ENCODE data around the gene EML6.

The EML6 gene

DNA sequence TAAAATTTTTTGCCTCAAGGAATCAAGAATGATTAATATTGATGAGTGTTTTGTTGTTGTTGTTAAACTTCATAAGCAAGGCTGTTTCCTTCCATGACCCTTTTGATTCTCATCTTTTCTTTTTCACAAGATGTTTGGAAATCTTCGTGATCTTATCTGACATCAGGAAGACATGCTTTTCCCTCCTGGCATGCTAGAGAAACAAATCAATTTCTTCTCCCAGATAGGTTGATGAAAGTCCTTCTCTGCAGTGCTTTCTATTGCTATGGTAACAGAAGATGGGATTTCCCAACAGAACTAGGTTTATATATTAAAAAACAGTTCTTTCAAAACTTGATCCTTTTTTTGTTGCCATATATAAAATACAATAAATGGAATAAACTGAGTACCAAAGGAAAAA, 85.2 kb downstream of the EML6 start:
- H3K36me3 ChIP-seq (ENCODE audit: insufficient read depth, low read length), result no peaks in the 10 kb centered on the region
- H3K4me3 ChIP-seq, result no peak overlapping the region
- H3K9ac ChIP-seq (ENCODE audit: insufficient read length), result no peak overlapping the region
- DNase-seq (ENCODE audit: low read depth, low spot score), result no peak
- H3K27ac ChIP-seq, result no peak overlapping the region
- TF ChIP-seq FOXP2 (optimal IDR thresholded peaks at IDR 0.05; ENCODE audit: control extremely low read depth, extremely low read length, insufficient read depth), result no peak
- no peak for TF ChIP-seq EZH2 (IDR thresholded peaks at IDR 0.05)
- TF ChIP-seq POLR2AphosphoS5 (IDR thresholded peaks at IDR 0.05; ENCODE audit: borderline replicate concordance, low read depth, low read length), result no peak
- no peaks in the 10 kb centered on the region for H3K9me3 ChIP-seq (ENCODE audit: low read depth, low read length)

DNA sequence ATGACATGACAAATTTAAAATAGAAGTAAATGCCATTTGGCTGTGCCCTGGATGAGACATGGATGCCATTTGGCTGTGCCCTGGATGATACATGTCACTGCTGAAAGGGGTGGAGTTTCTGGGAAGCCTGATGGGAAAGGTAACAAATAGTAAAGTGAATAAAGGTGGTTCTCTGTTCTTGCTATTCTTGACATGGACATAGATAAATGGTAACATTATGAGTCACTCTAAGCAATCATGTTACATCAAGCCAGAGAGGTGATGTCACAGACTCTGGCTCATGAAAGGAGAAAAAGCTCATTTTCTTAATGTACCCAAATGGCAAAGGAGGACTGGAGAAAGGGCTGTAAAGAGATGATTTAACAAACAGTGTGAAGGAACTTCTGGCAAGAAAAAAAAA, 86.4 kb downstream of the EML6 start:
- H3K36me3 ChIP-seq (ENCODE audit: insufficient read depth, low read length), result no peaks in the 10 kb centered on the region
- no peak for DNase-seq (ENCODE audit: low read depth, low spot score)
- TF ChIP-seq FOXP2 (optimal IDR thresholded peaks at IDR 0.05; ENCODE audit: control extremely low read depth, extremely low read length, insufficient read depth), result no peak
- no peak for TF ChIP-seq POLR2AphosphoS5 (IDR thresholded peaks at IDR 0.05; ENCODE audit: borderline replicate concordance, low read depth, low read length)
- no peak for TF ChIP-seq EZH2 (IDR thresholded peaks at IDR 0.05)

DNA sequence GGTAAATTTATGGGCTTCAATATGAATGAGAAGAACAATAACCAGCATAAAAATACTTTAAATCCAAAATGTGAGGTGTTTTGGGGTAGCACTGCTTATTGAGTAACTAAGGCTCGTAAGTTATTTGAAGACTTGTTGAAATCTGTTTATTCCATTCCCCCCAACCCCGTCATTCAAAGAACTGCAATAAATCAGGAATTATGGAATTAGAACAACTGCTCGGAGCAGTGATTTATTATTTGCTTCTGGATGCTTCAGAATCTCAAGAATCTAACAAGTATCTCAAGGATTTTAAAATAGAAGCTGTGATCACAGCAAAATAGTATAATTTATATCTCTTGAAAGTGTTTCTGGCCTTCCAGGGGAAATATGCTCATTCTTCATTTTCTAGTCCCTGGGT, 86.8 kb downstream of the EML6 start:
- Histone ChIP-seq H3K27ac (no peak overlapping the region), H3K36me3 (ENCODE audit: insufficient read depth, low read length) (no peaks in the 10 kb centered on the region), H3K9me3 (ENCODE audit: low read depth, low read length) (no peaks in the 10 kb centered on the region), H3K9ac (ENCODE audit: insufficient read length) (no peak overlapping the region), H3K4me3 (no peak overlapping the region)
- no peak for TF ChIP-seq EZH2 (IDR thresholded peaks at IDR 0.05)
- no peak for TF ChIP-seq FOXP2 (optimal IDR thresholded peaks at IDR 0.05; ENCODE audit: control extremely low read depth, extremely low read length, insufficient read depth)
- no peak for TF ChIP-seq POLR2AphosphoS5 (IDR thresholded peaks at IDR 0.05; ENCODE audit: borderline replicate concordance, low read depth, low read length)
- DNase-seq (ENCODE audit: low read depth, low spot score), result no peak

More for the DNA sequence above, 86.4 kb downstream of the EML6 start:
- H3K4me3 ChIP-seq, result no peak overlapping the region
- H3K27ac ChIP-seq, result no peak overlapping the region
- H3K9ac ChIP-seq (ENCODE audit: insufficient read length), result no peak overlapping the region
- no peaks in the 10 kb centered on the region for H3K9me3 ChIP-seq (ENCODE audit: low read depth, low read length)

DNA sequence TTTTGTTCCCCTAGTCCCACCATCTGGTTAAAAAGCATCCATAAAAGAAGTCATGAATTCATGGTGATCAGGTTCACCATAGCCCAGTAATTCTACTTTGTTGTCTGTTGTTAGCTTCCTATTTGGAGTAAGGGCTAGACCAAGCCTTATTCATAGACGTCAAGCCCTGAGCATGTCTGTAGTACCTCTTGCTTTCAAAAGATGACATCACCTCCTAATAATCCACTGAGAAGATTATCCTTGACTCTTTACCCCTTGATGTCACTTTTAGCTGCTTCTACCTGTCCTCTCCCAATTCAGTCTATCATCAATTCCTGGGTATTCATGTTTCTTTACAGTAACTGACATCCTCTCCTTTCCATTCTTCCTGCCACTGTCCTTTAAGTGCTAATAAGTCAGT, 90.1 kb downstream of the EML6 start:
- Histone ChIP-seq H3K9ac (ENCODE audit: insufficient read length) (no peak overlapping the region), H3K36me3 (ENCODE audit: insufficient read depth, low read length) (no peaks in the 10 kb centered on the region), H3K9me3 (ENCODE audit: low read depth, low read length) (no peaks in the 10 kb centered on the region), H3K27ac (no peak overlapping the region), H3K4me3 (no peak overlapping the region)
- DNase-seq (ENCODE audit: low read depth, low spot score), result no peak
- TF ChIP-seq EZH2 (IDR thresholded peaks at IDR 0.05), result no peak
- TF ChIP-seq POLR2AphosphoS5 (IDR thresholded peaks at IDR 0.05; ENCODE audit: borderline replicate concordance, low read depth, low read length), result no peak
- TF ChIP-seq FOXP2 (optimal IDR thresholded peaks at IDR 0.05; ENCODE audit: control extremely low read depth, extremely low read length, insufficient read depth), result no peak

DNA sequence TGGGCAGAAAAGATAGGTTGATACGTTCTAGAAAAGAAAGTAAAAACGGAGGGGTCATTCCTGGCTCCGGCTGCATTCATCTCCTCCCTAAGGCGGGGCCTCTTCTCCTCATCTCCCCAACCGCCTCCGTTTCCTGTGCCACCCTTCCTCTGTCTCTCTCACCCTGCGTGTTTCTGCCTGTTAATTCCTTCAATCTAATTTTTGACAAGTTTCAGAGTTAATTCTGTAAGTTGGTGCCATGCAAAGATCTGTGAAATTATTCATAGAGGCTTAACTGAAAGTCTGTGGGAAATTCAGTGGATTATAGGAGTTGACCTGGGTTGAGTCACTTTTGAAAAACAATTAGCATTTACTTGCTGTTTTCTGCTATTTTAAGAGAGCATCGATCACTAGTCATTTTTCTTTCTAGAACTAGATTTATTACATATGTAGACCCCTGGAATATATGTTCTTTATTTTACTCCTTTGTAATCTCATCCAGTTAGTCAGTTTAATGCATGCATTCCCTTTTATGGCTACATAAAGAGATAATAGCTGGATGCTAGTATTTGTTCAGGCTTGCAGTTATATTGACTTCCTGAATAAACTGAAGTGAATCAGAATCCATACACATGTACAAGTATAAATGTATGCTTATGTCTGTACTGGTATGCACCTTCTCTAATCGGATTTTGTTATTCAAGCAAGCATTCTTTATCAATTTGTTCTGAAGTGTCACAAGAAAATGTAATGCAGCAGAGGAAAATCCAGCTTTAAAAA, 91.1 kb downstream of the EML6 start:
- Histone ChIP-seq H3K27ac (no peak overlapping the region), H3K9ac (ENCODE audit: insufficient read length) (no peak overlapping the region), H3K36me3 (ENCODE audit: insufficient read depth, low read length) (no peaks in the 10 kb centered on the region), H3K9me3 (ENCODE audit: low read depth, low read length) (no peaks in the 10 kb centered on the region), H3K4me3 (no peak overlapping the region)
- no peak for TF ChIP-seq POLR2AphosphoS5 (IDR thresholded peaks at IDR 0.05; ENCODE audit: borderline replicate concordance, low read depth, low read length)
- no peak for TF ChIP-seq EZH2 (IDR thresholded peaks at IDR 0.05)
- TF ChIP-seq FOXP2 (optimal IDR thresholded peaks at IDR 0.05; ENCODE audit: control extremely low read depth, extremely low read length, insufficient read depth), result no peak
- DNase-seq (ENCODE audit: low read depth, low spot score), result no peak

DNA sequence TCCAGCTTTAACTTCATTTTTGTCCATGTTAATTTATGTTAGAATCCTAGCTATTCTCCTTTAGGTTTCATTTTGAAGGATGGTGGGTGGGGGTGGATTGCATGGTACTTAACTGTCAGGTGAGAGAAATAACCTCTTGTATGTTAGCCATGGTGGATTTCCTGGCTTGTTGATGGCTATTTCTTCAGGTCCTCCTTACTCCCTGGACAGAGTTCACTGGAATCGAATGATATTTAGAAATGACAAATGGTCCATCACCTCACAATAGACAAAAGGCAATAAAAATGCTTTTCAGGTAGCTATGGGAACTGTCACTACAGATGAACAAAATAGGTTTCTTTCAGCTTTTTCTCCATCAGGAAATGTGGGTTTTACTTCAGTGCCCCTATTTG, 91.7 kb downstream of the EML6 start:
- no peak for DNase-seq (ENCODE audit: low read depth, low spot score)
- H3K9ac ChIP-seq (ENCODE audit: insufficient read length), result no peak overlapping the region
- H3K36me3 ChIP-seq (ENCODE audit: insufficient read depth, low read length), result no peaks in the 10 kb centered on the region
- TF ChIP-seq POLR2AphosphoS5 (IDR thresholded peaks at IDR 0.05; ENCODE audit: borderline replicate concordance, low read depth, low read length), result no peak
- TF ChIP-seq EZH2 (IDR thresholded peaks at IDR 0.05), result no peak
- TF ChIP-seq FOXP2 (optimal IDR thresholded peaks at IDR 0.05; ENCODE audit: control extremely low read depth, extremely low read length, insufficient read depth), result no peak
- H3K4me3 ChIP-seq, result no peak overlapping the region
- no peak overlapping the region for H3K27ac ChIP-seq
- no peaks in the 10 kb centered on the region for H3K9me3 ChIP-seq (ENCODE audit: low read depth, low read length)

DNA sequence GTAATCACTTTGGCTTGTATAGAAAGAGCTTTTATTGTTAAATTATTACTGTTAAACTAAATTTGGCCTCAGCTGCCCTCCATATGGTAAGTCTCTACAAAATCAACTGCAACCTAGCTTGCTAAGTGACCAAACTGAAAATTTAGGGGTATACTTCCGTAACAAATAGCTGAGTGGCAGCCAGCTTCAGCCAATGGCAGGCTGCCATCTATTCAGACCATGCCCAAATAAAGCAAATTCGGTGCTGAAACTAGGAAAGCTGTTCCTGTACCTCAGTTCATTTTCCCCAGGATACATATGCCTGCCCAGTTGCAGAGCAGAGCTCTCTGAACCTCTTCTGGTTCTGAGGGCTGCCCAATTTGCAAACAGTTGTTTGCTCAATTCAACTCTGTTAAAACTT, 94.8 kb downstream of the EML6 start:
- DNase-seq (ENCODE audit: low read depth, low spot score), result no peak
- Histone ChIP-seq H3K9ac (ENCODE audit: insufficient read length) (no peak overlapping the region), H3K36me3 (ENCODE audit: insufficient read depth, low read length) (no peaks in the 10 kb centered on the region), H3K27ac (no peak overlapping the region), H3K4me3 (no peak overlapping the region), H3K9me3 (ENCODE audit: low read depth, low read length) (no peaks in the 10 kb centered on the region)
- TF ChIP-seq FOXP2 (optimal IDR thresholded peaks at IDR 0.05; ENCODE audit: control extremely low read depth, extremely low read length, insufficient read depth) (no peak), EZH2 (IDR thresholded peaks at IDR 0.05) (no peak), POLR2AphosphoS5 (IDR thresholded peaks at IDR 0.05; ENCODE audit: borderline replicate concordance, low read depth, low read length) (no peak)

DNA sequence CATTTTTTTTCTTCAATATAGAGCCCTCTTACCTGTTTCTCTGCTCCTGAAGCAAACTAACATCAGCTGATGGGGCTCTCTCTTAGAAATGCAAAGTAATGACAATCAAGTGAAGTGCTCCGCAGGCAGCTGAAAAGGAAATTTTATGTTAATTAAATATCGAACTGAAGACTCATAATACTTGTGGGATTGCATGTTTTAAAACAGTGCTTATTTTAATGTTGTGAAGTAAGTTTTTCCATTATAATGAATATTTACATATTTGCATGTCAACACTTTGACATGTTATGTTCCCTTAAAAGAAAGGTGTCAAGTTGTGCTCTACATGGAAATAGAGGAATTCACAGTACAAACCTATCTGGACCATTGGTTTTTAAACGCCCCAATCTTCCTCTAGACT, 97.1 kb downstream of the EML6 start:
- DNase-seq (ENCODE audit: low read depth, low spot score), result no peak
- no peaks in the 10 kb centered on the region for H3K9me3 ChIP-seq (ENCODE audit: low read depth, low read length)
- TF ChIP-seq EZH2 (IDR thresholded peaks at IDR 0.05), result no peak
- TF ChIP-seq POLR2AphosphoS5 (IDR thresholded peaks at IDR 0.05; ENCODE audit: borderline replicate concordance, low read depth, low read length), result no peak
- TF ChIP-seq FOXP2 (optimal IDR thresholded peaks at IDR 0.05; ENCODE audit: control extremely low read depth, extremely low read length, insufficient read depth), result no peak
- H3K36me3 ChIP-seq (ENCODE audit: insufficient read depth, low read length), result no peaks in the 10 kb centered on the region
- H3K4me3 ChIP-seq, result no peak overlapping the region
- no peak overlapping the region for H3K9ac ChIP-seq (ENCODE audit: insufficient read length)
- no peak overlapping the region for H3K27ac ChIP-seq

DNA sequence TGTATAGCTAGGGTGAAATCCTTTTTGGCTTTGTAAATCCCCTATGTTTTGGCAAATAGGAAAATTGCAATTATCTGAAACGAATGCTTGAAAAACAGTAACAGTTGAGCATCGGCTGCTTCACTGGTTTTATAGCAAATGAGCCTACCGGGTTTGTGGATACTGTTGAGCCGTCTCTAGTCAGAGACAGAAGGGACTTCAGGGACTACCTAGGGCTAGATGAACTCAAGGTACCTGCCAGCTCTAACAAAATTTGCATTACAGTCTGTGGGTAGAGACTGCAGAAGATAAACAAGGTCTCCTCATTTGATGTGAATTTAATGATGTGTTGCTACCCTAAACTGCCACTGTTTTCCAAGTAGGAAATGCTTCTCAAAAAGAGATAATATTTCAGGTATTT, 101.1 kb downstream of the EML6 start:
- H3K4me3 ChIP-seq, result no peak overlapping the region
- no peaks in the 10 kb centered on the region for H3K9me3 ChIP-seq (ENCODE audit: low read depth, low read length)
- DNase-seq (ENCODE audit: low read depth, low spot score), result no peak
- H3K27ac ChIP-seq, result no peak overlapping the region
- TF ChIP-seq FOXP2 (optimal IDR thresholded peaks at IDR 0.05; ENCODE audit: control extremely low read depth, extremely low read length, insufficient read depth), result no peak
- no peak for TF ChIP-seq POLR2AphosphoS5 (IDR thresholded peaks at IDR 0.05; ENCODE audit: borderline replicate concordance, low read depth, low read length)
- no peak for TF ChIP-seq EZH2 (IDR thresholded peaks at IDR 0.05)
- no peak overlapping the region for H3K9ac ChIP-seq (ENCODE audit: insufficient read length)
- no peaks in the 10 kb centered on the region for H3K36me3 ChIP-seq (ENCODE audit: insufficient read depth, low read length)

All from SK-N-MC (cell line).